Measurements from ENCODE around the gene FARS2.

GRCh38 chr6:5257400-5257799 lies 3.9 kb upstream of the FARS2 start:
- TF ChIP-seq CTCF (IDR thresholded peaks at IDR 0.05), result no peak
- TF ChIP-seq POLR2A (IDR thresholded peaks at IDR 0.05), result no peak
